WTC11 (cell line): Measurements from ENCODE around the gene ATMIN. TPM values are rescaled to one million over a fixed set of nuclear protein-coding genes. Genes with fewer than 3 reads are reported as not detected.

Experiments used
- ATAC-seq: fragments of 200-7000 bp; cut with Tn5 transposase; 2 replicates; pipeline ENCODE4 v1.10.0; 2021; ENCODE audit warnings: mild to moderate bottlenecking, moderate library complexity
- CTCF ChIA-PET: fragments of 300-600 bp; sonication (Branson Sonifier 250); formaldehyde crosslinking; loops from one replicate; lab custom pipeline; 2021; ENCODE audit warnings: antibody characterized with exemption; lab: Charles Lee
- POLR2A ChIA-PET: fragments of 350-600 bp; sonication (Branson Sonifier 250); formaldehyde crosslinking; loops from one replicate; lab custom pipeline; 2021; ENCODE audit warnings: antibody characterized with exemption; lab: Charles Lee
- DNase-seq: peaks from one replicate; pipeline ENCODE4 v3.0.0; 2021; ENCODE audit warnings: low spot score
- H3K27ac Mint-ChIP-seq: 2 replicates; pipeline ENCODE4 v1.8.0; 2021; ENCODE audit warnings: mixed read lengths
- H3K27me3 Mint-ChIP-seq: 2 replicates; pipeline ENCODE4 v1.8.0; 2021; ENCODE audit warnings: low read depth, mild to moderate bottlenecking, moderate library complexity, mixed read lengths
- H3K36me3 Mint-ChIP-seq: 2 replicates; pipeline ENCODE4 v1.8.0; 2021; ENCODE audit warnings: mixed read lengths
- H3K4me1 Mint-ChIP-seq: 2 replicates; pipeline ENCODE4 v1.8.0; 2022; ENCODE audit warnings: mixed read lengths
- H3K4me3 Mint-ChIP-seq: 2 replicates; pipeline ENCODE4 v1.8.0; 2021; ENCODE audit warnings: mild to moderate bottlenecking, moderate library complexity, mixed read lengths
- H3K9me3 Mint-ChIP-seq: 2 replicates; pipeline ENCODE4 v1.8.0; 2021; ENCODE audit warnings: mixed read lengths
- ATF6 ChIP-seq: sonication (generic); formaldehyde crosslinking; IDR thresholded peaks from 2 replicates; pipeline ENCODE4 v1.8.1; 2023; ENCODE audit warnings: mild to moderate bottlenecking, missing genetic modification reagents
- CBFB ChIP-seq: sonication (generic); formaldehyde crosslinking; IDR thresholded peaks from 2 replicates; pipeline ENCODE4 v1.8.1; 2022; ENCODE audit warnings: mild to moderate bottlenecking, low read depth, missing genetic modification reagents
- CDX4 ChIP-seq: fragments of 250-450 bp; sonication (Bioruptor Pico); IDR thresholded peaks from 2 replicates; pipeline ENCODE4 v1.9.0; 2021; ENCODE audit warnings: moderate library complexity, mild to moderate bottlenecking, inconsistent platforms, borderline replicate concordance
- E2F1 ChIP-seq: sonication (generic); formaldehyde crosslinking; IDR thresholded peaks from 2 replicates; pipeline ENCODE4 v1.8.0; 2022; ENCODE audit warnings: mild to moderate bottlenecking, missing genetic modification reagents
- IRF1 ChIP-seq: sonication (generic); formaldehyde crosslinking; IDR thresholded peaks from 2 replicates; pipeline ENCODE4 v1.8.0; 2023; ENCODE audit warnings: missing genetic modification reagents
- NFE2L1 ChIP-seq: sonication (generic); formaldehyde crosslinking; IDR thresholded peaks from 2 replicates; pipeline ENCODE4 v1.8.1; 2023; ENCODE audit warnings: missing genetic modification reagents
- SMAD3 ChIP-seq: sonication (generic); formaldehyde crosslinking; IDR thresholded peaks from 2 replicates; pipeline ENCODE4 v1.8.0; 2022; ENCODE audit warnings: missing genetic modification reagents, mild to moderate bottlenecking, borderline replicate concordance
- ZBTB43 ChIP-seq: sonication (generic); formaldehyde crosslinking; IDR thresholded peaks from 2 replicates; pipeline ENCODE4 v1.8.1; 2023; ENCODE audit warnings: mild to moderate bottlenecking, missing genetic modification reagents
- ZNF512 ChIP-seq: sonication (generic); formaldehyde crosslinking; IDR thresholded peaks from 2 replicates; pipeline ENCODE4 v1.8.1; 2022; ENCODE audit warnings: missing genetic modification reagents, borderline replicate concordance
- ZNF532 ChIP-seq: fragments of 250-450 bp; sonication (Bioruptor Pico); IDR thresholded peaks from 2 replicates; pipeline ENCODE4 v1.9.0; 2021; ENCODE audit warnings: mild to moderate bottlenecking, borderline replicate concordance
- total RNA-seq: library from RNA; stranded (reverse); gene quantifications from 3 replicates; pipeline ENCODE4 v1.2.3, GENCODE V29; 2021

ATMIN gene
- total RNA-seq, 1 experiment from 2014 or later = 43.1 TPM

- no peak for TF ChIP-seq ZBTB43 (CRISPR knock-in tag)
Measured at GRCh38 chr16:81001330-81001729, 34.3 kb upstream of the ATMIN start (continued).

GRCh38 chr16:81003064-81003463 lies 32.6 kb upstream of the ATMIN start:
- ChIA-PET POLR2A (interaction anchor here (0.6 kb wide), 1 partner anchor 61 kb away, joined by 4 read pairs; no protein-coding TSS in a partner anchor), CTCF (interaction anchor here (0.7 to 1.8 kb wide), 2 partner anchors 28 to 33 kb away, joined by 3 to 6 read pairs; partner anchors contain the start of gene ATMIN)
- DNase-seq (no peak), ATAC-seq (no peak)
- peaks cover 9% of the 10 kb centered on the region for H3K36me3 Mint-ChIP-seq
- TF ChIP-seq ZNF512 (CRISPR knock-in tag) = no peak
- H3K27me3 Mint-ChIP-seq = no peaks in the 10 kb centered on the region
- no peak overlapping the region for H3K27ac Mint-ChIP-seq
- H3K4me3 Mint-ChIP-seq = no peak overlapping the region
- H3K9me3 Mint-ChIP-seq = peaks cover 17% of the 10 kb centered on the region
- peaks cover 24% of the 10 kb centered on the region for H3K4me1 Mint-ChIP-seq

- Mint-ChIP-seq H3K4me1 (peaks cover 28% of the 10 kb centered on the region), H3K27me3 (no peaks in the 10 kb centered on the region), H3K27ac (no peak overlapping the region), H3K36me3 (peaks cover 6% of the 10 kb centered on the region), H3K9me3 (peaks cover 13% of the 10 kb centered on the region), H3K4me3 (no peak overlapping the region)
- ChIA-PET CTCF (interaction anchor here (0.5 to 1.6 kb wide), 13 partner anchors 8 to 1237 kb away, joined by 3 to 8 read pairs (median 4); partner anchors contain the start of gene ATMIN), POLR2A (no interaction called here)
- DNase-seq (no peak), ATAC-seq (no peak)
- TF ChIP-seq ZNF532 (no peak), CDX4 (CRISPR knock-in tag) (no peak), CBFB (CRISPR knock-in tag) (no peak), IRF1 (CRISPR knock-in tag) (no peak), SMAD3 (CRISPR knock-in tag) (no peak), ATF6 (CRISPR knock-in tag) (no peak), E2F1 (CRISPR knock-in tag) (no peak), NFE2L1 (no peak)
Measured at GRCh38 chr16:81003610-81004460, 31.8 kb upstream of the ATMIN start.
